ENCODE data around the gene RGS9BP. TPM values are rescaled to one million over a fixed set of nuclear protein-coding genes. Genes with fewer than 3 reads are reported as not detected.
"Not testable (repeated sequence)": the region's sequence is repeated elsewhere in the genome, so short reads cannot be mapped to it uniquely, and the experiment has no call there.

The RGS9BP gene
- total RNA-seq, 4 donors from 2014 or later, result 0.54 to 4.5 (median 2.6) TPM

GRCh38 chr19:32688311-32688710, 12.7 kb downstream of the RGS9BP start:
- TF ChIP-seq EP300 (IDR thresholded peaks at IDR 0.05), result no peak
- TF ChIP-seq POLR2AphosphoS5 (IDR thresholded peaks at IDR 0.05), result no peak
- no peak for TF ChIP-seq POLR2A (IDR thresholded peaks at IDR 0.05)
- TF ChIP-seq, protein P1, sequence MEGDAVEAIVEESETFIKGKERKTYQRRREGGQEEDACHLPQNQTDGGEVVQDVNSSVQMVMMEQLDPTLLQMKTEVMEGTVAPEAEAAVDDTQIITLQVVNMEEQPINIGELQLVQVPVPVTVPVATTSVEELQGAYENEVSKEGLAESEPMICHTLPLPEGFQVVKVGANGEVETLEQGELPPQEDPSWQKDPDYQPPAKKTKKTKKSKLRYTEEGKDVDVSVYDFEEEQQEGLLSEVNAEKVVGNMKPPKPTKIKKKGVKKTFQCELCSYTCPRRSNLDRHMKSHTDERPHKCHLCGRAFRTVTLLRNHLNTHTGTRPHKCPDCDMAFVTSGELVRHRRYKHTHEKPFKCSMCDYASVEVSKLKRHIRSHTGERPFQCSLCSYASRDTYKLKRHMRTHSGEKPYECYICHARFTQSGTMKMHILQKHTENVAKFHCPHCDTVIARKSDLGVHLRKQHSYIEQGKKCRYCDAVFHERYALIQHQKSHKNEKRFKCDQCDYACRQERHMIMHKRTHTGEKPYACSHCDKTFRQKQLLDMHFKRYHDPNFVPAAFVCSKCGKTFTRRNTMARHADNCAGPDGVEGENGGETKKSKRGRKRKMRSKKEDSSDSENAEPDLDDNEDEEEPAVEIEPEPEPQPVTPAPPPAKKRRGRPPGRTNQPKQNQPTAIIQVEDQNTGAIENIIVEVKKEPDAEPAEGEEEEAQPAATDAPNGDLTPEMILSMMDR (IDR thresholded peaks at IDR 0.05), result no peak
- ATAC-seq, result no peak
- Histone ChIP-seq H3K9me3 (no peaks in the 10 kb centered on the region), H3K36me3 (no peaks in the 10 kb centered on the region), H3K27ac (no peak overlapping the region), H3K27me3 (no peaks in the 10 kb centered on the region), H3K4me1 (peaks cover 0 to 27% (median 8%) of the 10 kb centered on the region in 3 donors), H3K4me3 (no peak overlapping the region)
- 67% methylated on average over 1 of the region's 1 CpG; no CpG with 5 or more reads in 1 of the 2 donors for WGBS, 2 donors (ENCODE audit: low coverage in 1 of 2)

DNA sequence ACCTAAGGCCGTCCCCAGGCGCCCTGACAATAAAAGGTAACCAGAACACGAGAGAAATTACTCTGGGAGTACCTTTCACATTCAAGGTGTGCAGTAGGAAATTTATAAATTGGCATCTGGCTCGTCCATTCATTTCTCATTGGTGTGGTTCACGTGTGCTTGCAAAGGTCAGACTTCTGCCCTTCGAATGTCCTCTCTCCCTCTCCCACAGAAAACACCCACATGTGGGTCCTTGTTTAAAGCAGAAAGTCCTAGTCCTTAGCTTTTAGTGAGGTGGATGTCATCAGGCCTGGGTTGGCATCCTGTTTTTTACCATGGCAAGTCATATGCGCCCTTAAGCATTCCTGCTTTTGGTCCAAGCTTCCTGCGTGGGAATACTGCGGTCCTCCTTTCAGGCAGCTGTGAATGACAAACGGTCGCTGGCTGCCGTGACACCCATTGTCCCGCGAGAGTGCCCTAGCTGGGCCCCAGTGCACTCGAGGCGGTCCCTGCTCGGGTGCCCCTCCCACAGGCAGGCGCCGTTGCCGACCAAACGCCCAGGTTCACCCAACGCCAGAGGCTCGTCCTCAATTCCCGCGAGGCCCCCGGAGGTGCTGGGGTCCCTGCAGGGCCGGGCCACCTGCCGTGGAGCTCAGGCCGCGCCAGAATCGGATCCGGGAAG, 15.8 kb downstream of the RGS9BP start, which contains the start of gene NUDT19:
Gene NUDT19, plus strand, starts transcription at position 531 of the 661 bp plus-strand sequence. CDS start 140 bp downstream, outside the sequence.
- no peaks in the 10 kb centered on the region for H3K36me3 ChIP-seq
- peaks cover 0 to 59% (median 23%) of the 10 kb centered on the region in 3 donors for H3K4me1 ChIP-seq
- peak within 1 kb of the TSS; percentile 56 to 70 for H3K4me3 ChIP-seq
- no peaks in the 10 kb centered on the region for H3K9me3 ChIP-seq
- peak; percentile 46 to 73 for TF ChIP-seq POLR2A (IDR thresholded peaks at IDR 0.05)
- TF ChIP-seq, protein P1 (IDR thresholded peaks at IDR 0.05), result no peak
- peak; percentile 78 for TF ChIP-seq POLR2AphosphoS5 (IDR thresholded peaks at IDR 0.05)
- TF ChIP-seq EP300 (IDR thresholded peaks at IDR 0.05), result no peak
- H3K27ac ChIP-seq, result peak within 1 kb of the TSS; percentile 27 to 90 (median 82)
- 11 to 35% methylated on average over 5 to 6 of the region's 32 CpGs for WGBS, 2 donors (ENCODE audit: low coverage in 1 of 2)
- no peaks in the 10 kb centered on the region for H3K27me3 ChIP-seq
- ATAC-seq, result peak; percentile 95

DNA sequence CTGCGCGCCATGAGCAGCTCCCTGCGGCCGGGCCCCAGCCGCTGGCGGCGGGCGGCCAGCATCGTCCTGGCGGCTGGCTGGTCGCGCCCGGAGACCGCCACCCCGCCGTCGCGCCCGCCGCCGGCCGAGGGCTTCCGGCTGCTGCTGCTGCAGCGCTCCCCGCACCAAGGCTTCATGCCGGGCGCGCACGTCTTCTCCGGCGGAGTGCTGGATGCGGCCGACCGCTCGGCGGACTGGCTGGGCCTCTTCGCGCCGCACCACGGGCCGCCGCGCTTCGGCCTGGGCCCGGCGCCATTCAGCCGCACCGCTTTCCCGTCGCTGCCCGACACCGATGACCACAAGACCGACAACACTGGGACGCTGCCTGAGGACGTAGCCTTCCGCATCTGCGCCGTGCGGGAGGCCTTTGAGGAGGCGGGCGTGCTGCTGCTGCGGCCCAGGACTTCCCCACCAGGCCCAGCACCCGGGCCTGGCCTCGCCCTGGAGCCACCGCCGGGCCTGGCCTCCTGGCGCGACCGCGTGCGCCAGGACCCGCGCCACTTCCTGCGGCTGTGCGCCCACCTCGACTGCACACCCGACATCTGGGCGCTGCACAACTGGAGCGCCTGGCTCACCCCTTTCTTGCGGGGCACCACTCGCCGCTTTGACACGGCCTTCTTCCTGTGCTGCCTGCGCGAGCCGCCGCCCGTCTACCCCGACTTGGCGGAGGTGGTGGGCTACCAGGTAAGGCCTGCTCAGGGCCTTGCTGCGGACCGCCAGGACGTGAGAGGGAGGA, 16.5 kb downstream of the RGS9BP start:
- peak; percentile 78 for ATAC-seq
- TF ChIP-seq POLR2AphosphoS5 (IDR thresholded peaks at IDR 0.05), result no peak
- TF ChIP-seq, protein P1 (IDR thresholded peaks at IDR 0.05), result peak in 1 of 4 experiments; percentile 10
- TF ChIP-seq POLR2A (IDR thresholded peaks at IDR 0.05), result no peak
- Histone ChIP-seq H3K36me3 (peaks cover 0 to 7% of the 10 kb centered on the region in 2 donors), H3K27me3 (no peaks in the 10 kb centered on the region), H3K9me3 (no peaks in the 10 kb centered on the region), H3K4me1 (peaks cover 0 to 64% (median 23%) of the 10 kb centered on the region in 3 donors), H3K27ac (peak overlapping the region; percentile 27 to 90 (median 82)), H3K4me3 (peak overlapping the region; percentile 56 to 70)
- WGBS, 2 donors (ENCODE audit: low coverage in 1 of 2), result no CpG with 5 or more reads among the region's 93 CpGs

DNA sequence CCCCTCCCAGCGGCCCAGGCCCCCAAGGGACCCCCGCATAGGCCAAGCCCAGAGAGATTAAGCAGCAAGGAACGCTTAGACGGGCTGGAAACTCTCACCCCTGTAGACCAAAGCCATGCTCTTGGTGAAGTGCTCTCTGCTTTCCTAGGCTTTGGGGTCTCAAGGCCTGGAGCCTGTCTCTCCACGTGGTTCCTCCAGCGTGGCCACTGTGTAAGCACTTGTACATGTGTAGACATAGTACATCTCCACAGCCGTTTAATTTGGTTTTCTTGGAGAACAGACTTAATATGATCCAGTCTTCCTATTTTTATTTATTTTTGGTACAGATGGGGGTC, 17.0 kb downstream of the RGS9BP start:
- no peak for ATAC-seq
- H3K4me3 ChIP-seq, result peak overlapping the region; percentile 56 to 70
- WGBS, 2 donors (ENCODE audit: low coverage in 1 of 2), result 64 to 83% methylated on average over 1 to 4 of the region's 7 CpGs
- H3K9me3 ChIP-seq, result no peaks in the 10 kb centered on the region
- peaks cover 0 to 64% (median 23%) of the 10 kb centered on the region in 3 donors for H3K4me1 ChIP-seq
- TF ChIP-seq EP300 (IDR thresholded peaks at IDR 0.05), result no peak
- H3K36me3 ChIP-seq, result peaks cover 0 to 12% of the 10 kb centered on the region in 2 donors
- peak overlapping the region in 3 of 4 donors; percentile 82 to 90 (median 83) for H3K27ac ChIP-seq
- H3K27me3 ChIP-seq, result no peaks in the 10 kb centered on the region

- H3K27ac ChIP-seq, H3K27me3 ChIP-seq, H3K9me3 ChIP-seq, ATAC-seq: not testable (repeated sequence)
- Histone ChIP-seq H3K4me3 (peak overlapping the region in 1 of 2 donors; percentile 70), H3K36me3 (peaks cover 0 to 18% of the 10 kb centered on the region in 2 donors), H3K4me1 (peaks cover 0 to 64% (median 23%) of the 10 kb centered on the region in 3 donors)
- WGBS, 2 donors (ENCODE audit: low coverage in 1 of 2), result 91 to 93% methylated on average over 8 to 13 of the region's 20 CpGs
Observed at GRCh38 chr19:32693151-32694108, 17.8 kb downstream of the RGS9BP start.

DNA sequence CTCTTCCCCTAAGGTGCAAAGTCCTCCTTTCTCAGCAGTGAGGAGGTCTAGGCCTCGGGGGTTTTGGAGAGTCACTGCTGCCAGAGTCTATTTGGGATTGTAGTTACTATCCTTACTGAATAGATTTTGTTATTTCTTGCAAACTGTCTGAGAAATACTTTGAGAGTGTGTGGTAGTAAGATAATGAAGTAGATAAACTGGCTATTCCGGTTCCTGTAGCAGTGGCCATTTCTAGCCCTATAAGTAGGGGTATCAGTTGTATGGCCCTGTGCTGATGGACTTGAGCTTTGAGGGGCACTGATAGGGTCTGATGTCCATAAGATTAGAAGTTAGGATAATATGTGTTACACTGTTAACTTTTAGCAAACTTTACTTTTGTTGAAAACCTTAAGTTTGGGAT, 18.7 kb downstream of the RGS9BP start:
- Histone ChIP-seq H3K36me3 (peaks cover 0 to 27% of the 10 kb centered on the region in 2 donors), H3K4me3 (peak overlapping the region in 1 of 2 donors; percentile 13), H3K4me1 (peaks cover 0 to 64% (median 23%) of the 10 kb centered on the region in 3 donors)
- ATAC-seq, H3K27ac ChIP-seq, H3K27me3 ChIP-seq, H3K9me3 ChIP-seq: not testable (repeated sequence)
- 58 to 60% methylated on average over 1 to 2 of the region's 2 CpGs for WGBS, 2 donors (ENCODE audit: low coverage in 1 of 2)

DNA sequence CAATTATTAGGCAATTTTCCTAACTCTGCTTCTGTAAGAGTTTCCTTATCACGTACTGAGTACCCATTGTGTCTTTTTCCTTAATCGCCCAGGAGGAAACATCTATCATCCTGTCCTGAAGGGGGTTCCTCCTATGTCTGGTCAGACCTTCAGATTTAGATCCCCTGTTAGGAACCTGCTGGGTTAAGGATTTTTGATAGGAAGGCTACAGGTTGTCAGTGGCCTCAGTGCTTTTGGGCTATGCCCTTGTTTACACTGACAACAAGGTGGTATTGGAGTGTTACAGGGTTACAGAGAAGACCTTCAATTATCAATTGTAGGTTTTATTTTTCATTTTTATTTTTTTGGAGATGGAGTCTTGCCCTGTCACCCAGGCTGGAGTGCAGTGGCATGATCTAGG, 19.2 kb downstream of the RGS9BP start:
- WGBS, 2 donors (ENCODE audit: low coverage in 1 of 2), result 37 to 41% methylated on average over 2 of the region's 2 CpGs

GRCh38 chr19:32695506-32695905, 19.9 kb downstream of the RGS9BP start:
- peaks cover 0 to 38% of the 10 kb centered on the region in 2 donors for H3K36me3 ChIP-seq
- H3K9me3 ChIP-seq, H3K4me3 ChIP-seq, H3K27me3 ChIP-seq, ATAC-seq, H3K27ac ChIP-seq: not testable (repeated sequence)
- H3K4me1 ChIP-seq, result peaks cover 0 to 58% (median 23%) of the 10 kb centered on the region in 3 donors
- 66% methylated on average over 4 of the region's 6 CpGs; no CpG with 5 or more reads in 1 of the 2 donors for WGBS, 2 donors (ENCODE audit: low coverage in 1 of 2)

More for the DNA sequence above, 19.2 kb downstream of the RGS9BP start:
- ATAC-seq, H3K9me3 ChIP-seq, H3K4me3 ChIP-seq, H3K27me3 ChIP-seq, H3K27ac ChIP-seq: not testable (repeated sequence)
- Histone ChIP-seq H3K36me3 (peaks cover 0 to 32% of the 10 kb centered on the region in 2 donors), H3K4me1 (peaks cover 0 to 64% (median 23%) of the 10 kb centered on the region in 3 donors)

Measured in gastroesophageal sphincter (tissue), 4 donors.